Measurements from ENCODE around the gene FKBP4. TPM values are rescaled to one million over a fixed set of nuclear protein-coding genes. Genes with fewer than 3 reads are reported as not detected.

Gene FKBP4
- total RNA-seq, 2 donors from 2014 or later = 139 to 253 TPM

- no peak for TF ChIP-seq CTCF (conservative IDR thresholded peaks at IDR 0.05)
- peaks cover 71% of the 10 kb centered on the region for H3K36me3 Mint-ChIP-seq (ENCODE audit: low read depth)
- H3K36me3 ChIP-seq (ENCODE audit: control insufficient read depth, insufficient read depth, low read length) = peaks cover 62% of the 10 kb centered on the region
- no peak overlapping the region for H3K27ac ChIP-seq (ENCODE audit: low read depth, low read length)
- H3K27me3 Mint-ChIP-seq (ENCODE audit: insufficient read depth) = no peaks in the 10 kb centered on the region
- H3K9me3 ChIP-seq (ENCODE audit: control insufficient read depth, low read length) = no peaks in the 10 kb centered on the region
- H3K4me1 Mint-ChIP-seq = peaks cover 33% of the 10 kb centered on the region
- H3K4me1 ChIP-seq (ENCODE audit: control insufficient read depth, insufficient read depth, low read length) = peaks cover 9% of the 10 kb centered on the region
- no peaks in the 10 kb centered on the region for H3K27me3 ChIP-seq (ENCODE audit: control insufficient read depth, insufficient read depth, low read length, poor library complexity, severe bottlenecking)
- no peak for DNase-seq
- no peaks in the 10 kb centered on the region for H3K9me3 Mint-ChIP-seq
- WGBS, 2 experiments (ENCODE audit: insufficient coverage in 1 of 2, insufficient read length in 1 of 2) = 82 to 100% methylated on average over 1 to 3 of the region's 3 CpGs
- H3K27ac Mint-ChIP-seq = peak overlapping the region; percentile 69
- peak overlapping the region; percentile 16 for H3K4me3 ChIP-seq (ENCODE audit: low read length)
- H3K4me3 Mint-ChIP-seq = no peak overlapping the region
- no peak overlapping the region for H3K9ac ChIP-seq (ENCODE audit: extremely low read depth, low read length, poor library complexity, severe bottlenecking)
Observed at GRCh38 chr12:2826036-2826435, 31.3 kb downstream of the FKBP4 start.

GRCh38 chr12:2826721-2827515 lies 32.1 kb downstream of the FKBP4 start:
- Histone ChIP-seq H3K36me3 (ENCODE audit: control insufficient read depth, insufficient read depth, low read length) (peaks cover 59% of the 10 kb centered on the region), H3K9ac (ENCODE audit: extremely low read depth, low read length, poor library complexity, severe bottlenecking) (no peak overlapping the region), H3K9me3 (ENCODE audit: control insufficient read depth, low read length) (no peaks in the 10 kb centered on the region), H3K4me3 (ENCODE audit: low read length) (peak overlapping the region; percentile 16), H3K27me3 (ENCODE audit: control insufficient read depth, insufficient read depth, low read length, poor library complexity, severe bottlenecking) (no peaks in the 10 kb centered on the region), H3K4me1 (ENCODE audit: control insufficient read depth, insufficient read depth, low read length) (peaks cover 9% of the 10 kb centered on the region), H3K27ac (ENCODE audit: low read depth, low read length) (no peak overlapping the region)
- TF ChIP-seq CTCF (conservative IDR thresholded peaks at IDR 0.05) = no peak
- no peaks in the 10 kb centered on the region for H3K27me3 Mint-ChIP-seq (ENCODE audit: insufficient read depth)
- DNase-seq = no peak
- WGBS, 2 experiments (ENCODE audit: insufficient coverage in 1 of 2, insufficient read length in 1 of 2) = 86 to 89% methylated on average over 3 to 14 of the region's 14 CpGs
- peak overlapping the region; percentile 69 for H3K27ac Mint-ChIP-seq
- no peaks in the 10 kb centered on the region for H3K9me3 Mint-ChIP-seq
- H3K4me1 Mint-ChIP-seq = peaks cover 33% of the 10 kb centered on the region
- H3K4me3 Mint-ChIP-seq = no peak overlapping the region
- peaks cover 69% of the 10 kb centered on the region for H3K36me3 Mint-ChIP-seq (ENCODE audit: low read depth)

- H3K27me3 ChIP-seq (ENCODE audit: control insufficient read depth, insufficient read depth, low read length, poor library complexity, severe bottlenecking) = no peaks in the 10 kb centered on the region
- H3K9ac ChIP-seq (ENCODE audit: extremely low read depth, low read length, poor library complexity, severe bottlenecking) = no peak overlapping the region
- DNase-seq = no peak
- H3K27ac ChIP-seq (ENCODE audit: low read depth, low read length) = no peak overlapping the region
- no peak overlapping the region for H3K4me3 Mint-ChIP-seq
- no peak overlapping the region for H3K27ac Mint-ChIP-seq
- H3K4me3 ChIP-seq (ENCODE audit: low read length) = no peak overlapping the region
- H3K27me3 Mint-ChIP-seq (ENCODE audit: insufficient read depth) = no peaks in the 10 kb centered on the region
- peaks cover 36% of the 10 kb centered on the region for H3K36me3 ChIP-seq (ENCODE audit: control insufficient read depth, insufficient read depth, low read length)
- H3K4me1 ChIP-seq (ENCODE audit: control insufficient read depth, insufficient read depth, low read length) = peaks cover 9% of the 10 kb centered on the region
- H3K9me3 ChIP-seq (ENCODE audit: control insufficient read depth, low read length) = no peaks in the 10 kb centered on the region
- no peaks in the 10 kb centered on the region for H3K9me3 Mint-ChIP-seq
- TF ChIP-seq CTCF (conservative IDR thresholded peaks at IDR 0.05) = no peak
- 100% methylated on average over 3 to 5 of the region's 6 CpGs for whole genome bisulfite sequencing, 2 experiments (ENCODE audit: insufficient coverage in 1 of 2, insufficient read length in 1 of 2)
- H3K4me1 Mint-ChIP-seq = peaks cover 31% of the 10 kb centered on the region
- H3K36me3 Mint-ChIP-seq (ENCODE audit: low read depth) = peaks cover 51% of the 10 kb centered on the region
Observed at GRCh38 chr12:2829275-2829674, 34.5 kb downstream of the FKBP4 start.

Data from endodermal cell (in vitro differentiated cells).